Measurements from ENCODE around the gene EIF5A.

The EIF5A gene

GRCh38 chr17:7313890-7314718 lies 6.7 kb downstream of the EIF5A start:
- Histone ChIP-seq H3K27ac (ENCODE audit: low read length, poor library complexity, severe bottlenecking) (no peak overlapping the region), H2BK5ac (ENCODE audit: low read depth, low read length, poor library complexity, severe bottlenecking) (no peak overlapping the region), H3K4me1 (ENCODE audit: control insufficient read depth, insufficient read depth, low read depth, low read length) (peaks cover 20% of the 10 kb centered on the region), H3K18ac (ENCODE audit: low read depth in 1 of 2, low read length in 2 of 2) (no peak overlapping the region), H3K79me1 (replicated peaks; ENCODE audit: low read length, poor library complexity, severe bottlenecking) (peaks cover 12% of the 10 kb centered on the region), H4K8ac (ENCODE audit: low read length) (no peak overlapping the region), H3K23ac (ENCODE audit: low read length in 2 of 2) (no peak overlapping the region), H3K4ac (ENCODE audit: low read depth in 1 of 2, low read length in 2 of 2) (no peak overlapping the region), H3K9ac (ENCODE audit: low read length) (peak overlapping the region; percentile 91), H3K36me3 (ENCODE audit: control insufficient read depth in 1 of 2, insufficient read depth in 2 of 2, low read depth in 1 of 2, low read length in 2 of 2) (peaks cover 73 to 78% of the 10 kb centered on the region in 2 experiments), H3K14ac (ENCODE audit: low read length in 2 of 2) (no peak overlapping the region), H2AFZ (ENCODE audit: low read depth, low read length) (no peak overlapping the region), H2BK15ac (ENCODE audit: low read depth, poor library complexity, severe bottlenecking) (no peak overlapping the region), H2AK5ac (ENCODE audit: low read length, severe bottlenecking) (no peak overlapping the region), H3K9me3 (ENCODE audit: control insufficient read depth, low read length) (no peaks in the 10 kb centered on the region), H2BK120ac (ENCODE audit: low read depth, low read length) (no peak overlapping the region), H2BK12ac (ENCODE audit: low read length in 2 of 2) (no peak overlapping the region), H3K27me3 (ENCODE audit: control insufficient read depth in 1 of 2, insufficient read depth in 1 of 2, low read length in 2 of 2) (no peaks in the 10 kb centered on the region), H4K91ac (ENCODE audit: low read length) (no peak overlapping the region), H3K4me2 (ENCODE audit: low read length, poor library complexity, severe bottlenecking) (peak overlapping the region; percentile 31), H3K4me3 (ENCODE audit: insufficient read depth in 1 of 2, low read depth in 1 of 2, low read length in 2 of 2) (peak overlapping the region; percentile 77 to 95)
- DNase-seq = peak; percentile 34
- 39% methylated on average over 6 of the region's 9 CpGs for WGBS

GRCh38 chr17:7314719-7315569 lies 7.5 kb downstream of the EIF5A start, which contains the start of gene GPS2:
TSS of gene GPS2 (minus strand) at chr17:7315360. CDS start at chr17:7315052, 308 bp downstream.
- H3K36me3 ChIP-seq (ENCODE audit: control insufficient read depth in 1 of 2, insufficient read depth in 2 of 2, low read depth in 1 of 2, low read length in 2 of 2) = peaks cover 69 to 73% of the 10 kb centered on the region in 2 experiments
- H4K91ac ChIP-seq (ENCODE audit: low read length) = peak within 1 kb of the TSS; percentile 88
- H3K18ac ChIP-seq (ENCODE audit: low read depth in 1 of 2, low read length in 2 of 2) = peak within 1 kb of the TSS; percentile 85 to 86
- peak; percentile 80 for DNase-seq
- peak within 1 kb of the TSS; percentile 50 for H2AK5ac ChIP-seq (ENCODE audit: low read length, severe bottlenecking)
- WGBS = under 1% methylated on average over 72 of the region's 95 CpGs
- H2BK5ac ChIP-seq (ENCODE audit: low read depth, low read length, poor library complexity, severe bottlenecking) = peak within 1 kb of the TSS; percentile 63
- peak within 1 kb of the TSS; percentile 76 for H3K4me2 ChIP-seq (ENCODE audit: low read length, poor library complexity, severe bottlenecking)
- H2BK12ac ChIP-seq (ENCODE audit: low read length in 2 of 2) = no peak within 1 kb of the TSS
- peak within 1 kb of the TSS; percentile 77 to 95 for H3K4me3 ChIP-seq (ENCODE audit: insufficient read depth in 1 of 2, low read depth in 1 of 2, low read length in 2 of 2)
- no peaks in the 10 kb centered on the region for H3K27me3 ChIP-seq (ENCODE audit: control insufficient read depth in 1 of 2, insufficient read depth in 1 of 2, low read length in 2 of 2)
- H2BK120ac ChIP-seq (ENCODE audit: low read depth, low read length) = peak within 1 kb of the TSS; percentile 57
- H3K4me1 ChIP-seq (ENCODE audit: control insufficient read depth, insufficient read depth, low read depth, low read length) = peaks cover 15% of the 10 kb centered on the region
- H3K4ac ChIP-seq (ENCODE audit: low read depth in 1 of 2, low read length in 2 of 2) = peak within 1 kb of the TSS; percentile 92 to 97
- peaks cover 12% of the 10 kb centered on the region for H3K79me1 ChIP-seq (replicated peaks; ENCODE audit: low read length, poor library complexity, severe bottlenecking)
- no peaks in the 10 kb centered on the region for H3K9me3 ChIP-seq (ENCODE audit: control insufficient read depth, low read length)
- peak within 1 kb of the TSS; percentile 78 for H2BK15ac ChIP-seq (ENCODE audit: low read depth, poor library complexity, severe bottlenecking)
- peak within 1 kb of the TSS; percentile 62 for H3K27ac ChIP-seq (ENCODE audit: low read length, poor library complexity, severe bottlenecking)
- H3K14ac ChIP-seq (ENCODE audit: low read length in 2 of 2) = peak within 1 kb of the TSS in 1 of 2 experiments; percentile 21
- peak within 1 kb of the TSS; percentile 65 for H2AFZ ChIP-seq (ENCODE audit: low read depth, low read length)
- peak within 1 kb of the TSS; percentile 98 for H4K8ac ChIP-seq (ENCODE audit: low read length)
- peak within 1 kb of the TSS; percentile 91 for H3K9ac ChIP-seq (ENCODE audit: low read length)
- peak within 1 kb of the TSS; percentile 24 to 65 for H3K23ac ChIP-seq (ENCODE audit: low read length in 2 of 2)

GRCh38 chr17:7315570-7316235 lies 8.3 kb downstream of the EIF5A start:
- Histone ChIP-seq H3K79me1 (replicated peaks; ENCODE audit: low read length, poor library complexity, severe bottlenecking) (peaks cover 12% of the 10 kb centered on the region), H3K4ac (ENCODE audit: low read depth in 1 of 2, low read length in 2 of 2) (peak overlapping the region; percentile 92 to 97), H2AFZ (ENCODE audit: low read depth, low read length) (peak overlapping the region; percentile 65), H3K9me3 (ENCODE audit: control insufficient read depth, low read length) (no peaks in the 10 kb centered on the region), H3K4me1 (ENCODE audit: control insufficient read depth, insufficient read depth, low read depth, low read length) (peaks cover 15% of the 10 kb centered on the region), H3K27me3 (ENCODE audit: control insufficient read depth in 1 of 2, insufficient read depth in 1 of 2, low read length in 2 of 2) (no peaks in the 10 kb centered on the region), H3K27ac (ENCODE audit: low read length, poor library complexity, severe bottlenecking) (peak overlapping the region; percentile 62), H3K14ac (ENCODE audit: low read length in 2 of 2) (peak overlapping the region in 1 of 2 experiments; percentile 21), H3K23ac (ENCODE audit: low read length in 2 of 2) (peak overlapping the region in 1 of 2 experiments; percentile 65), H2BK15ac (ENCODE audit: low read depth, poor library complexity, severe bottlenecking) (peak overlapping the region; percentile 78), H2BK5ac (ENCODE audit: low read depth, low read length, poor library complexity, severe bottlenecking) (peak overlapping the region; percentile 63), H3K4me2 (ENCODE audit: low read length, poor library complexity, severe bottlenecking) (peak overlapping the region; percentile 76), H2BK12ac (ENCODE audit: low read length in 2 of 2) (no peak overlapping the region), H3K18ac (ENCODE audit: low read depth in 1 of 2, low read length in 2 of 2) (peak overlapping the region; percentile 85 to 86), H2AK5ac (ENCODE audit: low read length, severe bottlenecking) (peak overlapping the region; percentile 50), H3K9ac (ENCODE audit: low read length) (peak overlapping the region; percentile 91), H2BK120ac (ENCODE audit: low read depth, low read length) (peak overlapping the region; percentile 57), H4K8ac (ENCODE audit: low read length) (peak overlapping the region; percentile 98), H3K36me3 (ENCODE audit: control insufficient read depth in 1 of 2, insufficient read depth in 2 of 2, low read depth in 1 of 2, low read length in 2 of 2) (peaks cover 73 to 74% of the 10 kb centered on the region in 2 experiments), H4K91ac (ENCODE audit: low read length) (peak overlapping the region; percentile 88), H3K4me3 (ENCODE audit: insufficient read depth in 1 of 2, low read depth in 1 of 2, low read length in 2 of 2) (peak overlapping the region; percentile 77 to 95)
- 66% methylated on average over 30 of the region's 30 CpGs for WGBS
- DNase-seq = no peak
